NCI-H526 (cell line): ENCODE results near the gene CADM4.
"Not testable (repeated sequence)": the region's sequence is repeated elsewhere in the genome, so short reads cannot be mapped to it uniquely, and the experiment has no call there.

Source experiments
- DNase-seq, 2 experiments: peaks; one replicate each; lab custom pipeline; 2025; lab: John Stamatoyannopoulos, UW

The CADM4 gene

DNA sequence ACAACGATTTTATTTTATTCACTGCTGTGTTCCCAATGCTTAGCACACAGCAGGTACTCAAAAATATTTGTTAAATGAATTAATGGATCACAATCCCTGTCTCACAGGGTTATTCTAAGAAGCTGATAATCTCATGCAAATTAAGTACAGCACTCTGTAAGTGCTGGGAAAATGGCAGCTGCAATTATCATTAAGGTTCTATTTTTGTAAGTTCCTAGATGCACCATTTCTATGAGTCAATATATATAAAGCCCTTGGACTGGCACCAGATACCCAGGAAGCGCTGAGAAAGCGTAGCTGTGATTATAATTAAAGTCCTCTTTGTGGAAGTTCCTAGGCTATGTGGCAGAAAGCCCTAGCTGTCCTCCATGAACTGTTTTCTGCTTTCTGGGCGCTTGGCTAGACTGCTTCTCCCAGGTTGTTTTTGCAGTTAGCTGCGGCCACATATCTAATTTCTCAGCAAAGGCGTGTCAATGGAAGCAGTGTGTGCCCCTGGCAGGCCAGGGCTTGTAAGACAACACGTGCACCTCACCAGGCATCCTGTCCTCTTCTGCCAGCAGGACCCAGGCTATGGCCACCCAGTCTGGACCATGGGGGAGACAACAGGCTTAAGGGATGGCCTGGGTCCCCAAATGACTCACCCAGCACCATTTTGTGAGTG lies 33.0 kb downstream of the CADM4 start:
- peak; percentile 84 to 85 for DNase-seq

DNA sequence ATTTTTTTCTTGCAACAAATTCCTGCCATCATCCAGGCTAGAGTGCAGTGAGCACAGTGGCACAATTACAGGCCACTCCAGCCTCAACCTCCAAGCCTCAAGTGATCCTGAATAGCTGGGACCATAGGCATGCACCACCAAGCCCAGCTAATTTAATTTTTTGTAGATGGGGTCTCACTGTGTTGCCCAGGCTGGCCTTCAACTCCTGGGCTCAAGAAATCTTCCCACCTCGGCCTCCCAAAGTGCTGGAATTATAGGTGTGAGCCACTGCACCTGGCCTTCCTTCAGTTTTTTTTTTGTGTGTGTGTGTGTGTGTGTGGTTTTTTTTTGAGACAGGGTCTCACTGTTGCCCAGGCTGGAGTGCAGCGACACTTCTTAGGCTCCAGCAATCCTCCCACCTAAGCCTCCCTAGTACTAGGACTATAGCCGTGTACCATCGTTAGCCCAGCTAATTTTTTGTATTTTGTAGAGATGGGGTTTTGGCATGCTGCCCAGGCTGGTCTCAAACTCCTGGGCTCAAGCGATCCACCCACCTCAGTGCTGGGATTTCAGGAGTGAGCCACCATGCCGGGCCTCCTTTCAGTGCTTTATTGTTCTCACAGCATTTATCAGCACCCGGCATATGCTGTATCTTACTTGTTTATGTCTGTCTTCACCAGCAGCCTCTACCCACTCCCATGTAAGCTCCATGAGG lies 33.6 kb downstream of the CADM4 start:
- DNase-seq: peak; percentile 43 to 53

DNA sequence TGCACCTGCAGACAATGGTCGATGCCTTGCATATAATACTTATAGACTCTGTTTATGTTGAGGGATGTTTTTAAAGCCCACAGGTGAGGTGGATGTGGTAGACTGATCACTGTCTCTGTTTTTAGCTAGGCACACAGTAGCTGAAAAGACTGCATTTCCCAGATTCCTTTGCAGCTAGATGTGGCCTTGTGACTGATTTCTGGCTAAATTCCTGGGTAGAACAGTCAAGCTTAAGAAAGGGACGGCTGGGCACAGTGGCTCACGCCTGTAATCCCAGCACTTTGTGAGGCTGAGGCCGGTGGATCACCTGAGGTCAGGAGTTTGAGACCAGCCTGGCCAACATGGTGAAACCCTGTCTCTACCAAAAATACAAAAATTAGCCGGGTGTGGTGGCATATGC lies 39.3 kb downstream of the CADM4 start:
- not testable (repeated sequence) for DNase-seq

DNA sequence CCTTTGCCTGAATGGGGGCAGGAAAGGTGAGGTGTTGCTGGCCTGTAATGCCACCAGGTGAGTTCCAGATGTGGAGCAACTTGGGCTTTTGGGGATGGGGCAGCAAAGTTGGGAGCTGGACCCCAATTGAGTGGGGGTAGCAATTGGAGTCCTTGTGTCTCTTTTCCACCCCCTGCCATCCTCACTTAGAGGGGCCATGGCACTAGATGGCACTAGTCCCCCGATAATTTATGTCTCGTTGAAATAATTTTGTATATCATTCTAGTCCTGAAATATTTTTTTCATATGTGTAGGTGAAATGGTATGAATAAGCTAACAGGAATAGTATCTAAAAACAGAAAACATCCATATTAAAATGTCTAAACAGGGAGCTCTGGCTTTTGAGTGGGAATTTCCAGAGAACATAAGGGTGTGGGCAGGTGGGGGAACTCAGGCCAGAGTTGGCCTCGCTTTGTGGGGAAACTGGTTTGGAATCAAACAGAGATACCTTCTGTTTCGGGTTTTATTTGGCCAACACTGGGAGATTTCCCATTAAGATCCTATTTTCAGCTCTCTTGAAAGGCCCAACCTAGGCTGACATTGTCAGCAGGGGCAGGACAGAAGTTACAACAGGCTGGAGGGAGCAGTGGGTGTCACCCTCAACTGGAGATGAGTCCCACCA lies 39.9 kb downstream of the CADM4 start:
- no peak for DNase-seq

DNA sequence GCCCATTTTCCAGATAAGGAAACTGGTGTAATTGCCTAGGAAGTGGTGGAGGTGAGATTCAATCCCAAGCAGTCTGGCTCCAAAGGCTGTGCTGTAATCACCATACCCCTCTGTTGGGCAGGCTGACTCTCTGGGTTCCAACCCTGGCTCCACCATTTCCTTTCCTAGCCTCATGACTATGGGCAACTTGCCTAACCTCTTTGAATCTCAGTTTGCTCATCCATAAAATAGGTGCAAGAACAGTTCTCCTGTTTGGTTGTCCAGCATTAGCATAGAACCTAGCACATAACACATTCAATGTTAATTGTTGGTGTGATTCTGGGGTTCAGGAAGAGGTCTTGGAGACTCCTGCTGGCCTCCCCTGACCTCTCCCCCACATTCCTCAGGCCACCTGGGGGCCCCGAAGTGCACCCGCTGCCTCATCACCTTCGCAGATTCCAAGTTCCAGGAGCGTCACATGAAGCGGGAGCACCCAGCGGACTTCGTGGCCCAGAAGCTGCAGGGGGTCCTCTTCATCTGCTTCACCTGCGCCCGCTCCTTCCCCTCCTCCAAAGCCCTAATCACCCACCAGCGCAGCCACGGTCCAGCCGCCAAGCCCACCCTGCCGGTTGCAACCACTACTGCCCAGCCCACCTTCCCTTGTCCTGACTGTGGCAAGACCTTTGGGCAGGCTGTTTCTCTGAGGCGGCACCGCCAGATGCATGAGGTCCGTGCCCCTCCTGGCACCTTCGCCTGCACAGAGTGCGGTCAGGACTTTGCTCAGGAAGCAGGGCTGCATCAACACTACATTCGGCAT lies 41.0 kb downstream of the CADM4 start:
- no peak for DNase-seq

DNA sequence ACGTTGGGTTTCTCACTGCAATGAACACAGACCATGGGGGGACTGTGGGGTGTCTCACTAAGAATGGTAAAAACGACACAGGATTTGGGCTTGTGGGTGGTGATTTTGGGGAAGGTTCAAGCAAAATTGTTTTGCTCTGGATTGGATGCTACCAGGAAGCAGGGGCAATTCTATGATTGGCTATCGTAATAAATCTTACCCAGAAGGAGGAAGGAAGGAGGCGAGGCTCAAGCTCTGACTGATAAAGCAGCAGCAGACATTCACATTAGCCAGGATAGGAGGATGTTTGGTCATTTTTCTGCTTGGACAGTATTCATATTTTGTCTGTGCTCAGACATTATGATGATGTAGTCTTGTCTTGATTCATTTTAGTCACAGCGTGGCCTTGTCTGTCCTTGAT lies 41.8 kb downstream of the CADM4 start:
- no peak for DNase-seq

DNA sequence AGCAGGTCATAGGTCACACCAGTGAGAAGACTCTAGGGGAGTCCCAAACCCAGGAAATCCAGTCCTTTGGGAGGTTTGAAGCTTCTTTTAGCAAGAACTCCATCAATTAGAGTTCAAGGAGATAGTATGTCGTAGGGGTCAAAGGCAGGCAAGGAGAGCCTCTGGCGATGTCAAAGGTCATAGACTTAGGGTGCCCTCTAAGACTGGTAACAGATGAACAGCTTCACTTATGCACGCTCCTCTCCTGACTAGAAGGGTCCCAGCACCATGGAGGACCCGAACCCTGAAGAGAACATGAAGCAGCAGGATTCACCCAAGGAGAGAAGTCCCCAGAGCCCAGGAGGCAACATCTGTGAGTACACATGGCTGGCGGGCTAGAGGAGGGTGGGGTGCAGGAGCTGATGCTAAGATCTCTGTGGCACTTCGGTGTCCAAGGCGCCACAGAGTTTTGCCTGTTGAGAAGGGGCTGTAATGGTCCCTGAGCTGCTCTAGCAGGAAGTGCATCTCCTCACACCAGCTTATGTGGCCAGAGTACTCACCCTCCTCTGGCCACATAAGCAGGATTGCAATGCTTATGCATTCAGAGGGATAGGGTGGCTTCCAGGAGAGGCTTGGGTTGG lies 42.7 kb downstream of the CADM4 start:
- DNase-seq: no peak

DNA sequence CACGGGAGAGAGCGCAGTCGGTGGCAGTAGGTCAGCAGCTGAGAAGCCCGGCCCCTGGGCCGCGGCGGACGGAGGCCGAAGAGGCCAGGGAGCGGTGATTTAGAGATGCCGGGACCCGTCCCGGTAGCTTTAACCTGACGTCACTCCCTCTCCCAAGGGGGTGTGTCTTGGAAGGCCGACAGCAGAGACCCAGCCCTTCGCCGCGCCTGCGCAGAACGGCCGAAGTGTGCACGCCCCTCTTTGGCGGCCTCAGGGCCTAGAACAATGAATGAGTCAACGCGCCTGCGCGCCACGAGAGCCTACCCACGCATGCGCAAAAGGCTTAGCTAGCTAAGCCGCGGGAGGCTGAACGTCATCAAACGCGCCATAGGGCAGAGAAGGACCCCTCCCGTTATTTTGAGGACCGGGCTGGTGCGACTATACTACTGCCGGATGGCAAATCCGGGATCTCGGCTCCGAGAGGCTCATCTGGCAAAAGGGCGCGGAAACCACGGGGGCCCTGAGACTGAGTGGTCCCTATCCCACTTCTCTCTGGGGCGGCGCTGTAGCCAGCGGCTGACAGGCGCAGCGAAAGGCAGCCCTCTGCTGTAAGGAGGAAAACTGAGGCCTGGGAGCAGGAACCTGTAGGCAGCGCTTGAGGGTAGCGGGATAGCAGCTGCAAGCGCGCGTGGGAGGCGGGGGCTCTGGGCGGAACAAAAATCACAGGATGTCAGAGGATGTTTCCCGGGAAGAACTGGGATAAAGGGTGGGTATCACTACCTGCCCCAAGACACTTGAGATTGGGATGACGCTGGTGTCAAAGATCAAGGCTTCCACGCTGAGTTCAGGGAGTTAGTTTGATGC lies 43.4 kb downstream of the CADM4 start, which contains the start of the genes IRGQ and ZNF576:
IRGQ (minus strand) TSS at position 136 of the 843 bp plus-strand sequence. CDS start 796 bp downstream, outside the sequence.
ZNF576 (plus strand) TSS at position 597 of the 843 bp plus-strand sequence. CDS start 514 bp downstream, outside the sequence.
- peak; percentile 99 to 100 for DNase-seq

DNA sequence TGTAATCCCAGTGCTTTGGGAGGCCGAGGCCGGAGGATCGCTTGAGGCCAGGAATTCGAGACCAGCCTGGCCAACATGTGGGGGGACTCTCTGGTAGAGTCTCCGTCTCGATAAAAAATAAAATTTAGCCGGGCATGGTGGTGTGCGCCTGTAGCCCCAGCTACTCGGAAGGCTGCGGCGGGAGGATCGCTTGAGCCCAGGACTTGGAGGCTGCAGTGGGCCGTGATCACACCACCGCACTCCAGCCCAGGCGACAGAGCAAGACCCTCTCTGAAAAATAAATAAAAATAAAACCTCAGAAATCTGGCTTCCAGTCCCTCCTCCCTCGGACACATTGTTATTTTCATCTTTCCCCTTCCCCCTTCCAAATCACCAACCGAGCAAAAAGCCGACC lies 44.0 kb downstream of the CADM4 start:
- DNase-seq: peak in 1 of 2 experiments; percentile 61

DNA sequence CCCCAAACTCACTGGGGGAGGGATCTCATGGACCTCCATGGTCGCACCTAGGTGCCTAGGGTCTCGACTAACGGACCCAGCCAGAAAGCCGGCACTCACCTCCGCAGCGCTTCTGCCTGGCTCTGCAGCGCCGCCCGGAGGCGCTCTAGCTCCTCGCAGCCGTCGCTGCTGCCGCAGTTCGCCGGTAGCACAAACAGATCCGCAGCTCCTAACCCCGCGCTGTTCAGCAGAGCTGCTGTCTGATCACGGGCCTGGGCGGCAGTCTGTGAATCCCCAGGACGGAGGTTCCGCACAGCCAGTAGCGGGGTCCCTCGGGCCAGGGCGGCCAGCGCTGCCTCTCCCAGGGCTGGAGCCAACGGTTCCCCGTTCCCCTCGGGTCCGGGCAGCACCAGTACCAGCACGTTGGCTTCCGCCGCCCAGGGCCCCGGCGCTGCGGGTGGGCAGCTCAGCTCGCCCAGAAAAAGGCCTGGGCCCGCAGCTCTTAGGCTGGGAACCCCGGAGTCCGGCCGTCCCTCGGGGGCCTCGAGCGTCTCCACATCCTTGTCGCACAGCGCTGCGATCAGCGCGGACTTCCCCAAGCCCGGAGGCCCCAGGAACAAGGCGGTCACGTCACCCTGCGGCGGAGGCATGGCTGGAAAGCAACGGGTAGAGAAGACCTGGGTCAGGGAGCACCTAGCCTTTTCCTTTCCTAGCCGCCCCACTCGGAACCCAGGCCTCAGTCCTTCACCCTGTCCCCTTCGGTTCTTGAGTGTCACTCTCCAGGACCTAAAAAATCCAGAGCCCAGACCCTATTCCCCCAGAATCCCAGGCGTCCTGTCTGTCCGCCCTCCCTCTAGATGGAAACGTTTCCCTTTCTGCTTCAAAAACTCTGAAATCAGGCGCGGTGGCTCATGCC lies 44.7 kb downstream of the CADM4 start:
- DNase-seq: peak; percentile 47 to 86

DNA sequence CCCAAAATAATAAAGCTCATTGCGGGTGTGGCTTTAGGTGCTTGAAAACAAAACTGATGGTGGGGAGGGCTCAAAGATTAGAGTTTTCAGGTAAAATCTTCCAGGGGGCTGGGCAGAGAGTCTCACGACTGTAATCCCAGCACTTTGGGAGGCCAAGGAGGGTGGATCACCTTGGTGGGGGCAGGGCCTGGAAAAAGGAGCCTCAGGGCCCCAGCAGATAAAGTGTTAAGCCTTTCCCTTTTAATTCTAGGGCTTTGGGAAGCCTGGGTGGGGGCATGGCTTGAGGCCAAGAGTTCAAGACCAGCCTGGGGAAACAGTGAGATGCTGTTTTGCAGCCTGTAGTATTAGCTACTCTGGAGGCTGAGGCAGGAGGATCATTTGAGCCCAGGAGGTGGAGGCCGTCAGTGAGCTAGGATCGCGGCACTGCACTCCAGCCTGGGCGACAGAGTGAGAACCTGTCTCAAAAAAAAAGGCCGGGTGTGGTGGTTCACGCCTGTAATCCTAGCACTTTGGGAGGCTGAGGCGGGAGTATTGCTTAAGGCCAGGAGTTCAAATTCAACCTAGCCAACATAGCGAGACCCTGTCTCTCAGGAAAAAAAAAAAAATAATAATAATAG lies 45.5 kb downstream of the CADM4 start:
- DNase-seq: no peak

DNA sequence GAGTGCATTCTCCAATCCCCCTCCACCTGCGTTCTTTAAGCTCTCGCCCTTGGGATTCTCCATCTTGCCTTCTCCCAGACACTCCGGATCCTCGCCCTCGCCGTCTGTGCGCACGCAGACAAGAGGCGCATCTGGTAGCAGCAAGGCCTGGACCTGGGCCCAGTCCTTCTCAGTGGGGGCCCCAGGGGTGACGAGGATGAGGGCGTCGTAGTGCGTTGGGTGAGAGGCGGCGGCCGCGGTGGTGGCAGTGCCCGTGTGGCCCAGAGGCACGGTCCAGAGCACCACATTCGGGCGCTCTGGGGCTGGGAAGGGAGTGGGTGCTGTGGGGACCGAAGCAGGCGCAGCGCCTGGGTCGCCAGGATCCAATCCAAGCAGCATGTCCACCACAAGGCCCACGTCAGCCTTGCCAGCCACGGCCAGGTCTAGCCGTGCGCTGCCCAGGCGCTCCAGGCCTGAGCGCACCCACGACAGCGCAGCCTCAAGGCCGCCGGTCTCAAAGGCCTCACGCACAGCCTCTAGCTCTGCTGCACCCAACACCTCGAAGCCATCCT lies 46.8 kb downstream of the CADM4 start:
- DNase-seq: no peak

DNA sequence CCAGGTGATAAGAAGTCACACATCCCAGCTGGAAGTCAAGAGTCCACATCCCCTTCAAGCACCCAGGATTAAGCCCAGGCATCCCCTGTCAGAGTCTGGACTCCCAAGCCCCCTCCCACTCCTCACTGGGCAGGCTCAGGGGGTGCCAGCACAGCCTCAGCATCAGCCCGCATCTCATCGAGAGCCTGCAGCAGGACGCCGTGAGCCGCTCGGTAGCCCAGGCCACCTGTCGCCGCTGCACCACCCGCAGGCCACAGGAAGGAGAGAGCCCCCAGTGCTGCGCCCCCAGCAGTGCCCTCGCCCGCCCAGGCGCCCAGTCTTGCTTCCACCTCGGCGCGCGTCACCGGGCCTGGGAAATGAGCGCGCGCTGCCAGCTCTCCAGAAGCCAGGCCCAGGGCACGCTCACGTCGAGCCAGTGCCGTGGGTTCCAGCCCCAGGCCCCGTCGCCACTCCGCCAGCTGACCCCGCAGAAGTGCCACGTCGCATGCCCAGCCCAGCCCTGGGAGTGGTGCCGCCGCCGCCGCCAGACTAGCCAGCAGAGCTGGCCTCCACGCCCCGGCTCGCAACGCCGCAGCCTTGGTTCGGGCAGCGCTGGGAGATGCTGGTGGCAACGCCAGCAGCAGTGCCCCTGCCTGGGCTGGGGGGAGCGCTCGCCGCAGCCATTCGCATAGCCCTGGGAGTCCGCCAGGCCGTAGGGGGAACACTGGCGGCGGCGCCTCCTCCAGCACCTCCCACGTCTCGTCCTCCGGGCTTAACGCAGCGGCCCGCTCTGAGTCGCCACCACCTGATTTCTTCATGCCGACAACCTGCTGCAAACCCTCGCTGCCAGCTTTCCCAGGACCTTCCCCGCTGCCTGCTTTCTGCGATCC lies 47.5 kb downstream of the CADM4 start:
- DNase-seq: no peak

DNA sequence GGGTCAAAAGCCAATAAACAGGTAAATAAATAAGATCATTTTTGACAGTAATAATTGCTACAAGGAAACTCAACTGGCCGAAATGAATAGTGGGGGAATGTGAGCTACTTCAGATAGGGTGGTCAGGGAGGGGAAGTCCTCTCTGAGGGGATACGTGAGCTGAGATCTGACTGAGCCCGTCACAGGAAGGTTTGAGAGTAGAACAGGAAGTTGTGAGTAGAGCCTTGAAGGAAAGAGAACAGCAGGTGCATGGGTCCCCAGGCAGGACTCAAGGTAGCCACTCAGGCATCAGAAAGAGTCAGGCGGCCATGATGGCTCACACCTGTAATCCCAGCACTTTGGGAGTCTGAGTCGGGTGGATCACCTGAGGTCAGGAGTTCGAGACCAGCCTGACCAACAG lies 50.0 kb downstream of the CADM4 start:
- DNase-seq: no peak

DNA sequence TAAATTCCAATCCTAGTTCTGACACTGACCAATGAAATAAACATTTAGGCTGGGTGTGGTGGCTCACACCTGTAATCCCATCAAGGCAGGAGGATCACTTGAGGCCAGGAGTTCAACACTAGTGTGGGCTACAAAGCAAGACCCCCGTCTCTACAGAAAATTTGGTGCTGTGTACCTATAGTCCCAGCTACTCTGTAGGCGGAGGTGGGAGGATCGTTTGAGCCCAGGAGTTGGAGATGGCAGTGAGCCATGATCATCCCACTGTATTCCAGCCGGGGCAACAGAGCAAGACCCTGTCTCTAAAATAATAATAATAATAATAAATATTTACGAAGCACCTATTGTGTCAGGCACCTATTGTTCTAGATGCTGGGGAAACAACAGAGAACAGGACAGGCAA lies 50.4 kb downstream of the CADM4 start:
- DNase-seq: no peak

DNA sequence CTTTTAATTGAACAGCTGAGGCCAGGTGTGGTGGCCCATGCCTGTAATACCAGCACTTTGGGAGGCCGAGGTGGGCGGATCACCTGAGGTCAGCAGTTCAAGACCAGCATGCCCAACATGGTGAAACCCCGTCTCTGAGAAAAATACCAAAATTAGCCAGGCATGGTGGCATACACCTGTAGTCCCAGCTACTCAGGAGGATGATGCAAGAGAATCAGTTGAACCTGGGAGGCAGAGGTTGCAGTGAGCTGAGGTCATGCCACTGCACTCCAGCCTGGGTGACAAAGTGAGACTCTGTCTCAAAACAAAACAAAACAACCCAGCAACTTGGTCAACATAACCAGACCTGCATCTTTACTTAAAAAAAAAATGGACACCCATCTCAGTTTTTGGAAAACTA lies 52.6 kb downstream of the CADM4 start:
- not testable (repeated sequence) for DNase-seq

DNA sequence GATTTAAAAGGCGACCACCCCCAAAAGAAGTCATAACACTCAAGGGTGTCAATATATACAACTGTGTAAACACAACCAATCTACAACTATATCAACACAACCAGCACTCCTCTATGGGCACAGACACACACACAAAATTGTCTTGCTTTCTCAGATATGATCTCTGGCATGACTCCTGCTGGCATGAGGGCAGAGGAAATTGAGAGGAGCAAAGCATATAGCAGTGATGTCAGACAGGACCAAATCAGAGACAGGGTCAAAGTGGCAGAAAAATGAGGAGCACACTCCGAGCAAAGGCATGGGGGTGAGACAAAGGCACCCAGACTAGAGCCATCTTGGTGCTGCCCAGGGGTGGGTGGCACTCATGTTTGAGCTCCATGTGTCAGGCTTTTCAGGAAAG lies 53.3 kb downstream of the CADM4 start:
- DNase-seq: no peak

DNA sequence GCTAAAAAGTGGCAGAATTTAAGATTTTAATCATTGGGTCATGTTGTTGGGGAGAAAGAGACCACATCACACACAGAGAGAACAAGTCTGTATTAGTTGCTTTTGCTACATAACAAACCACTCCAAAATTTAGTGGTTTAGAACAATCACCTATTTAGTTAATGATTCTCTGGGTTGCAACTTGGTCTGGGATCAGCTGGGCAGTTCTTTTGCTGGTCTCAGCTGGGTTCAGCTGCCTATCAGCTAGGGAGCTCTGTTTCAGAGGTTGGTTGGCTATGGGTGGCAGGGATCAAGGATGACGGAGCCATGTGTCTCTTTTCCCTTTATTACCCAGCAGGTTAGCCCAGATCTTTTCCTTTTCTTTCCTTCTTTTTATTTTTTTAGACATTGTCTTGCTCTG lies 55.2 kb downstream of the CADM4 start:
- DNase-seq: no peak
